GM12878 (cell line): ENCODE data around the gene OR1I1. TPM values are rescaled to one million over a fixed set of nuclear protein-coding genes. Genes with fewer than 3 reads are reported as not detected.

ENCODE experiments used
- ATAC-seq: fragments of 200-7000 bp; cut with Tn5 transposase; 3 replicates; pipeline ENCODE4 v1.9.1; 2020; ENCODE audit warnings: mild to moderate bottlenecking, moderate library complexity
- BruUV-seq: library from RNA; stranded (reverse); fragments of 400-500 nt; replicated peaks from 2 replicates; lab custom pipeline; 2021; lab: Mats Ljungman, UMichigan
- CTCF ChIA-PET: fragments of 300-600 bp; sonication (Branson Sonifier 250); formaldehyde crosslinking; extraction: SDS; loops from one replicate; lab custom pipeline; 2021; ENCODE audit warnings: inconsistent platforms; lab: Yijun Ruan, JAX
- POLR2A ChIA-PET: fragments of 350-600 bp; formaldehyde crosslinking; extraction: SDS; loops from one replicate; lab custom pipeline; 2021; ENCODE audit warnings: inconsistent platforms; lab: Charles Lee
- RAD21 ChIA-PET: fragments of 300-600 bp; sonication (Branson Sonifier 250); formaldehyde crosslinking; loops from one replicate; lab custom pipeline; 2023; ENCODE audit warnings: antibody characterized with exemption; ENCODE audit not compliant: unreplicated experiment; lab: Charles Lee
- SMC1A ChIA-PET: fragments of 300-600 bp; sonication (Branson Sonifier 250); formaldehyde crosslinking; loops from one replicate; lab custom pipeline; 2023; ENCODE audit not compliant: unreplicated experiment, uncharacterized antibody; lab: Charles Lee
- DNase-seq: peaks from one replicate; pipeline ENCODE4 v3.0.0-alpha.2; 2011; ENCODE audit warnings: low read depth, low spot score
- FAIRE-seq: peaks from 3 replicates; lab custom pipeline; 2011; peaks lifted over from hg19 to GRCh38; lab: Jason Lieb, UNC
- H2AFZ ChIP-seq: 2 replicates; pipeline ENCODE4 v1.6.0; 2011; ENCODE audit warnings: low read depth, low read length, control low read depth; ENCODE audit not compliant: control insufficient read depth
- H3K27ac ChIP-seq: 2 replicates; pipeline ENCODE4 v1.5.1; 2011; ENCODE audit warnings: control low read depth; ENCODE audit not compliant: control insufficient read depth, insufficient read depth
- H3K27me3 ChIP-seq, 2 experiments: replicated peaks in 1 of 2; 2 replicates each; pipeline versions ENCODE4 v1.6.0 to v1.6.1; 2011; ENCODE audit warnings: low read length in 1 of 2; ENCODE audit not compliant: control insufficient read depth in 2 of 2, insufficient read depth in 2 of 2
- H3K36me3 ChIP-seq, 2 experiments: 2 replicates each; pipeline ENCODE4 v1.5.1; 2011; ENCODE audit warnings: low read length in 1 of 2; ENCODE audit not compliant: control insufficient read depth in 2 of 2, insufficient read depth in 2 of 2
- H3K4me1 ChIP-seq: 2 replicates; pipeline ENCODE4 v1.6.1; 2011; ENCODE audit warnings: mild to moderate bottlenecking, low read length, moderate library complexity, mixed read lengths; ENCODE audit not compliant: control insufficient read depth, insufficient read depth
- H3K4me2 ChIP-seq: 2 replicates; pipeline ENCODE4 v1.6.0; 2011; ENCODE audit warnings: control low read depth; ENCODE audit not compliant: control insufficient read depth, insufficient read depth
- H3K4me3 ChIP-seq: fragments of 200-600 bp; sonication (generic); 2 replicates; pipeline ENCODE4 v1.5.1; 2016
- H3K79me2 ChIP-seq: 2 replicates; pipeline ENCODE4 v1.6.0; 2011; ENCODE audit warnings: low read length; ENCODE audit not compliant: control insufficient read depth, insufficient read depth
- H3K9ac ChIP-seq: 2 replicates; pipeline ENCODE4 v1.8.0; 2011; ENCODE audit warnings: low read length, control low read depth, mixed read lengths; ENCODE audit not compliant: control insufficient read depth, insufficient read depth
- H3K9me3 ChIP-seq: replicated peaks from 3 replicates; pipeline ENCODE4 v1.5.1; 2011; ENCODE audit warnings: mild to moderate bottlenecking, low read length; ENCODE audit not compliant: control insufficient read depth, insufficient read depth
- H4K20me1 ChIP-seq: 2 replicates; pipeline ENCODE4 v1.6.0; 2011; ENCODE audit not compliant: control insufficient read depth, insufficient read depth
- ATF2 ChIP-seq: IDR thresholded peaks from 2 replicates; pipeline ENCODE4 v1.6.1; 2012; ENCODE audit warnings: low read length, inconsistent platforms
- CHD1 ChIP-seq: IDR thresholded peaks from 2 replicates; pipeline ENCODE4 v1.6.1; 2012; ENCODE audit warnings: low read depth, low read length, improper control_type of control experiment
- EGR1 ChIP-seq, 2 experiments: IDR thresholded peaks; 1 replicate in 1 of 2; 2 replicates in 1 of 2; pipeline ENCODE4 v1.6.1; 2011 to 2012; ENCODE audit warnings: low read depth in 2 of 2, low read length in 2 of 2, borderline replicate concordance in 1 of 2, mild to moderate bottlenecking in 1 of 2, moderate library complexity in 1 of 2
- JUND ChIP-seq: IDR thresholded peaks from 2 replicates; pipeline ENCODE4 v1.6.1; 2012; ENCODE audit warnings: low read depth, mild to moderate bottlenecking, low read length, improper control_type of control experiment, moderate library complexity
- MTA2 ChIP-seq: fragments of 450-650 bp; IDR thresholded peaks from 2 replicates; pipeline ENCODE4 v1.6.1; 2016; ENCODE audit warnings: low read depth, mild to moderate bottlenecking, moderate library complexity
- STAT3 ChIP-seq: IDR thresholded peaks from 2 replicates; pipeline ENCODE4 v1.6.1; 2011; ENCODE audit warnings: low read depth, low read length, improper control_type of control experiment
- ZNF207 ChIP-seq: fragments of 450-650 bp; IDR thresholded peaks from 2 replicates; pipeline ENCODE4 v1.6.1; 2014; ENCODE audit warnings: antibody characterized with exemption, mild to moderate bottlenecking, borderline replicate concordance
- WGBS: methylation state at CpG from one replicate; pipeline ENCODE4 v1.1.6; 2016; ENCODE audit warnings: low lambda C conversion rate; ENCODE audit not compliant: insufficient replicate concordance, insufficient coverage; ENCODE audit errors: missing lambda C conversion rate; 5-methylcytosine and 5-hydroxymethylcytosine counted together
- in situ Hi-C: fragments of 300-500 bp; cut with MboI; formaldehyde crosslinking; loops from 9 replicates; pipeline ENCODE4 v1.14.3; 2018; ENCODE audit warnings: mixed read lengths
- intact Hi-C: fragments of 100-400 bp; cut with micrococcal nuclease; formaldehyde crosslinking; loops from one replicate; pipeline ENCODE4 v1.14.2; 2022; ENCODE audit not compliant: unreplicated experiment
- polyA plus RNA-seq, 11 experiments: library from polyadenylated mRNA; depleted of rRNA in 4 of 11; unstranded in 6 of 11; stranded (reverse) in 5 of 11; fragments of >200 nt; fragmentation: Nextera tagmentation in 4 of 11; fragmentation: Illumina TruSeq in 1 of 11; extraction: Ambion mirVana in 4 of 11; extraction: Trizol in 1 of 11; gene quantifications; 1 replicate in 1 of 11; 2 replicates in 10 of 11; pipeline versions ENCODE4 v1.2.1 to v1.2.3, GENCODE V29; 2011 to 2016; ENCODE audit warnings: inconsistent platforms in 2 of 11, missing spikeins in 2 of 11, low read depth in 1 of 11
- total RNA-seq, 4 experiments: library from RNA; depleted of rRNA in 3 of 4; stranded (reverse); fragments of >200 nt in 3 of 4; fragmentation: Illumina TruSeq in 1 of 4; extraction: Trizol in 1 of 4; gene quantifications; 2 replicates each; pipeline versions ENCODE4 v1.2.1 to v1.2.3, GENCODE V29; 2013 to 2021
- TF ChIP-seq, protein P1 (sequence below): IDR thresholded peaks from 2 replicates; pipeline ENCODE4 v1.6.1; 2012; ENCODE audit warnings: mild to moderate bottlenecking, low read depth, low read length
- TF ChIP-seq, protein P2 (sequence below): IDR thresholded peaks from 2 replicates; pipeline ENCODE4 v1.6.1; 2012; ENCODE audit warnings: low read depth, low read length, improper control_type of control experiment

Gene OR1I1
- total and polyA plus RNA-seq, 10 of the 15 experiments (the other 5 are each of a cell fraction or from before 2014, with no cell fraction given), result not detected

DNA sequence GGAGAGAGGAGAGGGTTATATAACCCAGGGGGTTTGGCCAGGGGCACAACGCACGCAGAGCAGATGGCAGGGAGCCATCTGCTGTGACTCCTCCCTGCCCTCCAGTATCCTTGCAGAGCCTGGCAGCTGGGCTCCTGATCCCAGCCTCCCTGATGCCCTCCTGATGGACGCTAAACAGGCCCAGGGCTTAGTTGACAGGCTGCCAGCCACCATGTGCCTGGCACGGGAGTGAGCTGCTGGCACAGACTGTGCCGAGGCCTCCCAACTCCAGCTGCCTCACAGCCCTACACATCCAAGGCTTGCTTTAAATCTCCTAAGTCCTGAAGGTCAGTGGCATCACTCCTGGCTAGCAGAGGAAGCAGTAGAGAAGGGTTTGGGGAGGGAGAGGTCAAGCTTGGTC, 41.9 kb downstream of the OR1I1 start (continued):
- TF ChIP-seq ATF2 (no peak), MTA2 (no peak), ZNF207 (no peak)
- TF ChIP-seq, protein P1, sequence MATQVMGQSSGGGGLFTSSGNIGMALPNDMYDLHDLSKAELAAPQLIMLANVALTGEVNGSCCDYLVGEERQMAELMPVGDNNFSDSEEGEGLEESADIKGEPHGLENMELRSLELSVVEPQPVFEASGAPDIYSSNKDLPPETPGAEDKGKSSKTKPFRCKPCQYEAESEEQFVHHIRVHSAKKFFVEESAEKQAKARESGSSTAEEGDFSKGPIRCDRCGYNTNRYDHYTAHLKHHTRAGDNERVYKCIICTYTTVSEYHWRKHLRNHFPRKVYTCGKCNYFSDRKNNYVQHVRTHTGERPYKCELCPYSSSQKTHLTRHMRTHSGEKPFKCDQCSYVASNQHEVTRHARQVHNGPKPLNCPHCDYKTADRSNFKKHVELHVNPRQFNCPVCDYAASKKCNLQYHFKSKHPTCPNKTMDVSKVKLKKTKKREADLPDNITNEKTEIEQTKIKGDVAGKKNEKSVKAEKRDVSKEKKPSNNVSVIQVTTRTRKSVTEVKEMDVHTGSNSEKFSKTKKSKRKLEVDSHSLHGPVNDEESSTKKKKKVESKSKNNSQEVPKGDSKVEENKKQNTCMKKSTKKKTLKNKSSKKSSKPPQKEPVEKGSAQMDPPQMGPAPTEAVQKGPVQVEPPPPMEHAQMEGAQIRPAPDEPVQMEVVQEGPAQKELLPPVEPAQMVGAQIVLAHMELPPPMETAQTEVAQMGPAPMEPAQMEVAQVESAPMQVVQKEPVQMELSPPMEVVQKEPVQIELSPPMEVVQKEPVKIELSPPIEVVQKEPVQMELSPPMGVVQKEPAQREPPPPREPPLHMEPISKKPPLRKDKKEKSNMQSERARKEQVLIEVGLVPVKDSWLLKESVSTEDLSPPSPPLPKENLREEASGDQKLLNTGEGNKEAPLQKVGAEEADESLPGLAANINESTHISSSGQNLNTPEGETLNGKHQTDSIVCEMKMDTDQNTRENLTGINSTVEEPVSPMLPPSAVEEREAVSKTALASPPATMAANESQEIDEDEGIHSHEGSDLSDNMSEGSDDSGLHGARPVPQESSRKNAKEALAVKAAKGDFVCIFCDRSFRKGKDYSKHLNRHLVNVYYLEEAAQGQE, result no peak
- TF ChIP-seq, protein P2, sequence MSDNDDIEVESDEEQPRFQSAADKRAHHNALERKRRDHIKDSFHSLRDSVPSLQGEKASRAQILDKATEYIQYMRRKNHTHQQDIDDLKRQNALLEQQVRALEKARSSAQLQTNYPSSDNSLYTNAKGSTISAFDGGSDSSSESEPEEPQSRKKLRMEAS, result no peak
- TF ChIP-seq, all 136 proteins: peak for 0

GRCh38 chr19:15124572-15125231, 42.7 kb downstream of the OR1I1 start:
- TF ChIP-seq JUND (no peak), CHD1 (0 out of 2 replicates have a peak, but pooled peaks have one; percentile 28), STAT3 (no peak), EGR1 (IDR thresholded peaks at IDR 0.05; ENCODE audit: borderline replicate concordance in 1 of 2, low read depth in 2 of 2, low read length in 2 of 2) (peak in 1 of 2 experiments; percentile 27; a peak in 1 of 3 replicates)
- TF ChIP-seq, all 136 proteins: peak for 2
- H3K4me2 ChIP-seq, result peak overlapping the region; percentile 79
- H3K9ac ChIP-seq, result peak overlapping the region; percentile 69
- no peaks in the 10 kb centered on the region for H4K20me1 ChIP-seq
- in situ Hi-C loops, result no loop called here
- no peaks in the 10 kb centered on the region for H3K9me3 ChIP-seq
- ChIA-PET POLR2A (interaction anchor here (1.5 kb wide), 1 partner anchor 255 kb away, joined by 3 read pairs; the partner anchor contains the start of gene AKAP8), CTCF (interaction anchor here (0.8 to 2.9 kb wide), 4 partner anchors 23 to 136 kb away, joined by 3 to 21 read pairs (median 5); no protein-coding TSS in a partner anchor), SMC1A (interaction anchor here (0.6 kb wide), 1 partner anchor 1155 kb away, joined by 3 read pairs; no protein-coding TSS in a partner anchor), RAD21 (no interaction called here)
- 4% methylated on average over 32 of the region's 33 CpGs for WGBS
- peaks cover 0 to 1% of the 10 kb centered on the region in 2 experiments; a peak in 2 of 4 replicates for H3K36me3 ChIP-seq
- ATAC-seq, result no peak; the same call in 2 of the 3 replicates
- no peak for FAIRE-seq
- intact Hi-C loops, result no loop called here
- H3K4me1 ChIP-seq, result peaks cover 6% of the 10 kb centered on the region
- peak overlapping the region; percentile 82 for H3K4me3 ChIP-seq
- BruUV-seq, result no TSS peak
- peak overlapping the region; percentile 96 for H2AFZ ChIP-seq
- no peak for DNase-seq
- peaks cover 7% of the 10 kb centered on the region for H3K79me2 ChIP-seq
- H3K27me3 ChIP-seq, result no peaks in the 10 kb centered on the region
- peak overlapping the region; percentile 76 for H3K27ac ChIP-seq
